AG04450 (cell line): ENCODE data around the gene FAM171A1. TPM values are rescaled to one million over a fixed set of nuclear protein-coding genes. Genes with fewer than 3 reads are reported as not detected.

ENCODE experiments used
- CTCF ChIA-PET: fragments of 300-600, 350-600 bp; formaldehyde crosslinking; extraction: SDS; loops from one replicate; lab custom pipeline; 2022; ENCODE audit warnings: antibody characterized with exemption, inconsistent platforms; lab: Charles Lee
- POLR2A ChIA-PET: fragments of 350-600 bp; formaldehyde crosslinking; extraction: SDS; loops from one replicate; lab custom pipeline; 2021; ENCODE audit warnings: antibody characterized with exemption, inconsistent platforms; lab: Yijun Ruan, JAX
- DNase-seq: peaks from one replicate; pipeline ENCODE4 v3.0.0-alpha.2; 2011; ENCODE audit warnings: low read depth, low spot score
- H3K27ac ChIP-seq: one replicate; pipeline ENCODE4 v1.5.1; 2012; ENCODE audit warnings: low read depth, low read length, control low read depth
- H3K27me3 ChIP-seq: one replicate; pipeline ENCODE4 v1.6.0; 2012; ENCODE audit warnings: low read length; ENCODE audit not compliant: control insufficient read depth, insufficient read depth
- H3K4me3 ChIP-seq: 2 replicates; pipeline ENCODE4 v1.5.1; 2011; ENCODE audit warnings: mild to moderate bottlenecking, low read depth, low read length, control low read depth
- H3K9me3 ChIP-seq: 2 replicates; pipeline ENCODE4 v1.5.1; 2012; ENCODE audit warnings: low read length; ENCODE audit not compliant: control insufficient read depth, insufficient read depth
- polyA plus RNA-seq: library from polyadenylated mRNA; depleted of rRNA; stranded (reverse); fragments of >200 nt; gene quantifications from 2 replicates; pipeline ENCODE4 v1.2.3, GENCODE V29; 2011
- TF ChIP-seq, protein P1 (sequence below): IDR thresholded peaks from 2 replicates; pipeline ENCODE4 v1.5.1; 2011; ENCODE audit warnings: low read depth, low read length, control low read depth, inconsistent platforms

FAM171A1 gene
- polyA plus RNA-seq, 1 experiment = 22.4 TPM

DNA sequence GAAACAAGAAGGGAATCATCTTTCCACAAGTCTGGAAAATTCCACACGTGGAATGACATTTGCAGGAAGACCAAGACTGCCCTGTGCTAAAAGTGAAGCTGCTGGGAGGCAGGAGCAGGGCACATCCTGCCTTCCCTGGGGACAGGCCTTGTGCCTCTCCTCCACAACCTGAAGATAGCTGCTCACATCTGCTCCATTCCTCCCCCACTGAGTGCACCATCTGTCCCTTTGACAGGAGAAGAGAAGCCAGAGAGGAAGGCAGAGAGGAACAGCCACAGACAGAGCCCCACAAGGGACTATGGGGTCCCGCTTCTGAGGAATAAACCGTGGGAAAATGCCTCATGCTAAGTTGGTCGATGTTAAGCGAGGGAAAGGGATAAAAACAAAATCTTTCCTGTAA, 15.9 kb upstream of the FAM171A1 start:
- Histone ChIP-seq H3K27ac (no peak overlapping the region), H3K9me3 (no peaks in the 10 kb centered on the region), H3K27me3 (peaks cover 17% of the 10 kb centered on the region), H3K4me3 (no peak overlapping the region)
- ChIA-PET POLR2A (no interaction called here), CTCF (interaction anchor here (0.6 to 1.7 kb wide), 2 partner anchors 32 to 949 kb away, joined by 6 read pairs; no protein-coding TSS in a partner anchor)
- no peak for DNase-seq
- TF ChIP-seq, protein P1, sequence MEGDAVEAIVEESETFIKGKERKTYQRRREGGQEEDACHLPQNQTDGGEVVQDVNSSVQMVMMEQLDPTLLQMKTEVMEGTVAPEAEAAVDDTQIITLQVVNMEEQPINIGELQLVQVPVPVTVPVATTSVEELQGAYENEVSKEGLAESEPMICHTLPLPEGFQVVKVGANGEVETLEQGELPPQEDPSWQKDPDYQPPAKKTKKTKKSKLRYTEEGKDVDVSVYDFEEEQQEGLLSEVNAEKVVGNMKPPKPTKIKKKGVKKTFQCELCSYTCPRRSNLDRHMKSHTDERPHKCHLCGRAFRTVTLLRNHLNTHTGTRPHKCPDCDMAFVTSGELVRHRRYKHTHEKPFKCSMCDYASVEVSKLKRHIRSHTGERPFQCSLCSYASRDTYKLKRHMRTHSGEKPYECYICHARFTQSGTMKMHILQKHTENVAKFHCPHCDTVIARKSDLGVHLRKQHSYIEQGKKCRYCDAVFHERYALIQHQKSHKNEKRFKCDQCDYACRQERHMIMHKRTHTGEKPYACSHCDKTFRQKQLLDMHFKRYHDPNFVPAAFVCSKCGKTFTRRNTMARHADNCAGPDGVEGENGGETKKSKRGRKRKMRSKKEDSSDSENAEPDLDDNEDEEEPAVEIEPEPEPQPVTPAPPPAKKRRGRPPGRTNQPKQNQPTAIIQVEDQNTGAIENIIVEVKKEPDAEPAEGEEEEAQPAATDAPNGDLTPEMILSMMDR = no peak

DNA sequence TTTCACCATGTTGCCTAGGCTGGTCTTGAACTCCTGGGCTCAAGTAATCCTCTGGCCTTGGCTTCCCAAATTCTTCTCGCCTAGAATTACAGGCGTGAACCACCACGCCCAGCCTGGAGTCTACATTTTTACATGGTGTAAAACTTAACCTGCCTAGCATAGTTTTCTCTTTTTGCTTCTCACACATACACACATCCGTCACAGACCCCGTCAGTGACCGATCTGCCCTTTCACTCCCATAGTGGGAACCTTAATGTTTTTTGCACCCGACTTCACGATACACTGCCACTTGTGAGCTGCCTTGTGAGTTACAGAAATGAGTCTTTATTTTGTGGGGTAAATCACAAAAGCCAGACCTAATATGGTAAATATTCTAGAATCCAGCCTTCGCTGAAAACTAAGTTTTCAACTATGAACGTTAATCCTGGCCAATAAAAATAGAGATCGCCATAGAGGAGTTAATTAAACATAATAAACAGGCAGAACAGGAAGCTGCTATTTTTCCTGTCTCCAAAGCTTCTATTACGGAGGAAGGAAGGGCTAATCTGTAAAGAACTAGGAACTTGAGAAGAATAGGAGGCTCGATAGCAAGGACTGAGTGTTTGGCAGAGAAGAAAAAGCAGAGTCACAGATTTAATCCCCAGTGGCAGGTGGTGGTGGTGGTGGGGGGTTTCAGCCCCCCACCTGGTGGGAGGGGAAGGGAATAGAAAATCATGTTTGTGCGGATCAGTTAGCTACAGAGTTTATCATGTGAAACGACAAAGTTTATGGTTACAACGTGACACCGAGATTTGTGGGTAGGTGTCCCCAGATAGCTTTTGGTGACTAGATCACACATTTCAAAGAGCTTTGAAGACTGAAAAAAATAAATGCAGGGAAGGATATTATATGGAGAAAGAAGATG, 14.7 kb upstream of the FAM171A1 start:
- Histone ChIP-seq H3K4me3 (no peak overlapping the region), H3K27ac (no peak overlapping the region), H3K9me3 (no peaks in the 10 kb centered on the region), H3K27me3 (peaks cover 17% of the 10 kb centered on the region)
- ChIA-PET POLR2A (no interaction called here), CTCF (no interaction called here)
- DNase-seq = no peak
- TF ChIP-seq, protein P1 = no peak

DNA sequence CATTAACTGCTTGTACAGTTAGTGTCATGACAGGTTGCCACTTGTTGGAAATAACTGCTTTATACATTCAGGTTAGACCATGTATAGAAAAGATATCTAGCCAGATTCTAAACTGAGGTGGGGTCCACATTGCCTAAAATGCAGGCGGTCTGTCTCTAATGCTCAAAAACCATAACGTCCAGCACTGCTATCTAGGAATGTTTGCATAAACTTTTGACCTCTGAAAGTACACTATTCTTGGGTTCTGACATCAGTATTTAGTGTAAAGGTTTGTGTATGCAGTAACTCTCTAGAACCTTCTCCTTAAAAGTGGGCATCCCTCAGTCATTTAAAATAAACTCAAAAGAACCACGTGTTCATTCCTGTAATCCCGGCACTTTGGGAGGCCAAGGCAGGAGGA, 10.3 kb upstream of the FAM171A1 start:
- CTCF ChIA-PET = interaction anchor here (1.1 kb wide), 1 partner anchor 38 kb away, joined by 3 read pairs; no protein-coding TSS in a partner anchor
- H3K27ac ChIP-seq = no peak overlapping the region
- no peaks in the 10 kb centered on the region for H3K9me3 ChIP-seq
- H3K4me3 ChIP-seq = no peak overlapping the region
- peaks cover 11% of the 10 kb centered on the region for H3K27me3 ChIP-seq
- TF ChIP-seq, protein P1 = no peak
- POLR2A ChIA-PET = no interaction called here
- no peak for DNase-seq

DNA sequence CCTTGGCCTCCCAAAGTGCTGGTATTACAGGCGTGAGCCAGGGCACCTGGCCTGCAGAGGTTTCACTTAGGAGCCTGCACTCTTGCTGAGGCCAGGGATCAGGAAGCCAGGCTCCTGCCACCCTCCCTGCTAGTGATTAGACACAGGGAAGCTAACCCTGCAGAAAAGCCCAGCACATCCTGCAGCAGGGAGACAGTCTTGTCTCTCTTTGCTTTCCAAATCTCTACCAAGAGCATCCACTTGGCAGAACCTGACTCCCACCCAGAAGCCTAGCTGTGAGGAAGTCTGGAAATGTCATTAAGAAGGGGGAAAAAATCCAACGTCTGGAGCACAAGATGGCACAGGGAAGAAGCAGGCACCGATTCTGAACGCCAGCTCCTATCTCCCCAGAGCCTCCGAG, 8.0 kb upstream of the FAM171A1 start:
- ChIA-PET CTCF (no interaction called here), POLR2A (no interaction called here)
- TF ChIP-seq, protein P1 = no peak
- H3K27ac ChIP-seq = no peak overlapping the region
- no peaks in the 10 kb centered on the region for H3K9me3 ChIP-seq
- no peak overlapping the region for H3K4me3 ChIP-seq
- no peak for DNase-seq
- peaks cover 5% of the 10 kb centered on the region for H3K27me3 ChIP-seq

DNA sequence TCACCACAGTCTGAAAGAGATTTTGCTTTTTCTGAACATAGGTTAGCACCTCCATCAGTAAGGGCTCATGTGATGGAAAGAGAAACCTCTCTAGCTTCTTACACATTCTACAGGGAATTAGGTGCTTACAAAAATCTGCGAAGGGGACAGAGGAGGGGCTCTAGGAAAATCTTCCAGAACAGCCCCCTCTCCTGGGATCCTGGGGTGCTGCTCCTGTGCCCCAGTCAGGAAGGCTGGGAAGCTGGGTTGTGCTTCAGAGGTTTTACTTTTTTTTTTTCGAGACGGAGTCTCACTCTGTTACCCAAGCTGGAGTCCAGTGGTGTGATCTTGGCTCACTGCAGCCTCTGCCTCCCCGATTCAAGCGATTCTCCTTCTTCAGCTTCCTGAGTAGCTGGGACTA, 7.5 kb upstream of the FAM171A1 start:
- ChIA-PET CTCF (no interaction called here), POLR2A (no interaction called here)

More for the DNA sequence above, 7.5 kb upstream of the FAM171A1 start:
- no peaks in the 10 kb centered on the region for H3K9me3 ChIP-seq
- DNase-seq = no peak
- TF ChIP-seq, protein P1 = no peak
- H3K4me3 ChIP-seq = no peak overlapping the region
- H3K27ac ChIP-seq = no peak overlapping the region
- peaks cover 5% of the 10 kb centered on the region for H3K27me3 ChIP-seq
